HepG2 (cell line): ENCODE results near the gene ZFPL1. TPM values are rescaled to one million over a fixed set of nuclear protein-coding genes. Genes with fewer than 3 reads are reported as not detected.

Experiments
- ATRX ChIP-seq: sonication (generic); formaldehyde crosslinking; IDR thresholded peaks from 2 replicates; pipeline ENCODE4 v1.4.0; 2020; ENCODE audit warnings: missing genetic modification reagents, borderline replicate concordance
- BRCA1 ChIP-seq: sonication (generic); formaldehyde crosslinking; IDR thresholded peaks from 2 replicates; pipeline ENCODE4 v1.4.0; 2020; ENCODE audit warnings: missing genetic modification reagents
- CEBPZ ChIP-seq: IDR thresholded peaks from 2 replicates; pipeline ENCODE4 v1.6.1; 2012; ENCODE audit warnings: low read length, improper control_type of control experiment
- CENPX ChIP-seq: sonication (generic); formaldehyde crosslinking; IDR thresholded peaks from 2 replicates; pipeline ENCODE4 v1.9.0; 2021; ENCODE audit warnings: mild to moderate bottlenecking, missing genetic modification reagents, moderate library complexity
- DPF2 ChIP-seq: sonication (generic); formaldehyde crosslinking; IDR thresholded peaks from 2 replicates; pipeline ENCODE4 v1.4.0; 2020; ENCODE audit warnings: mild to moderate bottlenecking, low read depth, missing genetic modification reagents, borderline replicate concordance
- MAFK ChIP-seq, 2 experiments: IDR thresholded peaks in 1 of 2; conservative IDR thresholded peaks in 1 of 2; 2 replicates each; pipeline ENCODE4 v1.6.1; 2011; ENCODE audit warnings: improper control_type of control experiment in 2 of 2, low read length in 2 of 2
- MAX ChIP-seq: IDR thresholded peaks from 2 replicates; pipeline ENCODE4 v1.6.1; 2012; ENCODE audit warnings: inconsistent platforms
- MED1 ChIP-seq: sonication (generic); formaldehyde crosslinking; IDR thresholded peaks from 2 replicates; pipeline ENCODE4 v1.4.0; 2020; ENCODE audit warnings: missing genetic modification reagents
- NBN ChIP-seq: fragments of 450-650 bp; conservative IDR thresholded peaks from 2 replicates; pipeline ENCODE4 v1.6.1; 2017
- TAF15 ChIP-seq: fragments of 200-400 bp; formaldehyde crosslinking; IDR thresholded peaks from one replicate; pipeline ENCODE4 v1.6.1; 2018; ENCODE audit warnings: mild to moderate bottlenecking, low read depth, low read length; ENCODE audit not compliant: poor library complexity, severe bottlenecking
- TBP ChIP-seq: sonication (generic); formaldehyde crosslinking; IDR thresholded peaks from 2 replicates; pipeline ENCODE4 v1.5.0; 2020; ENCODE audit warnings: missing genetic modification reagents
- TFE3 ChIP-seq: IDR thresholded peaks from 2 replicates; pipeline ENCODE4 v1.6.1; 2016
- ZNF280D ChIP-seq: sonication (generic); formaldehyde crosslinking; IDR thresholded peaks from 2 replicates; pipeline ENCODE4 v1.5.1; 2020; ENCODE audit warnings: mild to moderate bottlenecking, missing genetic modification reagents
- ZNF550 ChIP-seq: sonication (generic); formaldehyde crosslinking; IDR thresholded peaks from 2 replicates; pipeline ENCODE4 v1.4.0; 2020; ENCODE audit warnings: mild to moderate bottlenecking, missing genetic modification reagents, borderline replicate concordance
- ZSCAN12 ChIP-seq: sonication (generic); formaldehyde crosslinking; IDR thresholded peaks from 2 replicates; pipeline ENCODE4 v1.9.0; 2021; ENCODE audit warnings: mild to moderate bottlenecking, missing genetic modification reagents
- polyA plus RNA-seq, 8 experiments: library from polyadenylated mRNA; depleted of rRNA in 3 of 8; stranded (reverse) in 7 of 8; unstranded in 1 of 8; fragments of >200 nt; fragmentation: Illumina TruSeq in 4 of 8; extraction: Trizol in 4 of 8; gene quantifications; 2 replicates each; pipeline versions ENCODE4 v1.2.1 to v1.2.3, GENCODE V29; 2011 to 2016; ENCODE audit warnings: low read depth in 4 of 8, missing spikeins in 1 of 8, mixed read lengths in 1 of 8; ENCODE audit not compliant: insufficient read depth in 1 of 8
- total RNA-seq, 5 experiments: library from RNA; depleted of rRNA; stranded (reverse); fragments of >200 nt; fragmentation: Illumina TruSeq; extraction: Trizol; gene quantifications; 2 replicates each; pipeline ENCODE4 v1.2.3, GENCODE V29; 2016; ENCODE audit warnings: low read depth in 1 of 5
- TF ChIP-seq, protein P1 (sequence below): sonication (generic); formaldehyde crosslinking; IDR thresholded peaks from 2 replicates; pipeline ENCODE4 v1.5.0; 2020; ENCODE audit warnings: mild to moderate bottlenecking, missing genetic modification reagents, borderline replicate concordance
- TF ChIP-seq, protein P2 (sequence below): sonication (generic); formaldehyde crosslinking; IDR thresholded peaks from 2 replicates; pipeline ENCODE4 v1.9.0; 2021; ENCODE audit warnings: missing genetic modification reagents, mild to moderate bottlenecking, borderline replicate concordance

The ZFPL1 gene
- total and polyA plus RNA-seq, 2 of the 13 experiments (the other 11 are each of a cell fraction or from before 2014, with no cell fraction given), result 32.2 to 56.0 TPM

GRCh38 chr11:65117206-65118096, 33.4 kb downstream of the ZFPL1 start, which contains the start of gene ZNHIT2 (continued):
- TF ChIP-seq ZNF280D (CRISPR knock-in tag) (no peak), CEBPZ (no peak), ZSCAN12 (CRISPR knock-in tag) (no peak), ATRX (CRISPR knock-in tag) (no peak), TFE3 (peak; percentile 12; the same call in 1 of the 2 replicates), MAFK (conservative IDR thresholded peaks at IDR 0.05 in 1 of 2, IDR thresholded peaks at IDR 0.05 in 1 of 2; ENCODE audit: low read length in 2 of 2) (no peak), NBN (no peak), TBP (CRISPR knock-in tag) (no peak), MED1 (CRISPR knock-in tag) (no peak), ZNF550 (CRISPR knock-in tag) (no peak), TAF15 (peak; percentile 31), BRCA1 (CRISPR knock-in tag) (no peak; the same call in 1 of the 2 replicates), DPF2 (no peak), MAX (peak; percentile 81), CENPX (CRISPR knock-in tag) (no peak)
- TF ChIP-seq, protein P1, sequence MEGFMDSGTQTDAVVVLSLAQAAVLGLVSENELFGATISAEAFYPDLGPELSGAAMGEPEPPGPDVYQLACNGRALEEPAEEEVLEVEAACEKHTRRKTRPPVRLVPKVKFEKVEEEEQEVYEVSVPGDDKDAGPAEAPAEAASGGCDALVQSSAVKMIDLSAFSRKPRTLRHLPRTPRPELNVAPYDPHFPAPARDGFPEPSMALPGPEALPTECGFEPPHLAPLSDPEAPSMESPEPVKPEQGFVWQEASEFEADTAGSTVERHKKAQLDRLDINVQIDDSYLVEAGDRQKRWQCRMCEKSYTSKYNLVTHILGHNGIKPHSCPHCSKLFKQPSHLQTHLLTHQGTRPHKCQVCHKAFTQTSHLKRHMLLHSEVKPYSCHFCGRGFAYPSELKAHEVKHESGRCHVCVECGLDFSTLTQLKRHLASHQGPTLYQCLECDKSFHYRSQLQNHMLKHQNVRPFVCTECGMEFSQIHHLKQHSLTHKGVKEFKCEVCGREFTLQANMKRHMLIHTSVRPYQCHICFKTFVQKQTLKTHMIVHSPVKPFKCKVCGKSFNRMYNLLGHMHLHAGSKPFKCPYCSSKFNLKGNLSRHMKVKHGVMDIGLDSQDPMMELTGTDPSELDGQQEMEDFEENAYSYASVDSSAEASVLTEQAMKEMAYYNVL, result peak; percentile 31; the same call in 1 of the 2 replicates
- TF ChIP-seq, protein P2, sequence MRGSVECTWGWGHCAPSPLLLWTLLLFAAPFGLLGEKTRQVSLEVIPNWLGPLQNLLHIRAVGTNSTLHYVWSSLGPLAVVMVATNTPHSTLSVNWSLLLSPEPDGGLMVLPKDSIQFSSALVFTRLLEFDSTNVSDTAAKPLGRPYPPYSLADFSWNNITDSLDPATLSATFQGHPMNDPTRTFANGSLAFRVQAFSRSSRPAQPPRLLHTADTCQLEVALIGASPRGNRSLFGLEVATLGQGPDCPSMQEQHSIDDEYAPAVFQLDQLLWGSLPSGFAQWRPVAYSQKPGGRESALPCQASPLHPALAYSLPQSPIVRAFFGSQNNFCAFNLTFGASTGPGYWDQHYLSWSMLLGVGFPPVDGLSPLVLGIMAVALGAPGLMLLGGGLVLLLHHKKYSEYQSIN (CRISPR knock-in tag), result no peak
